ENCODE measurements around the gene TMEM38B.
"Not testable (repeated sequence)": the region's sequence is repeated elsewhere in the genome, so short reads cannot be mapped to it uniquely, and the experiment has no call there.

Gene TMEM38B

DNA sequence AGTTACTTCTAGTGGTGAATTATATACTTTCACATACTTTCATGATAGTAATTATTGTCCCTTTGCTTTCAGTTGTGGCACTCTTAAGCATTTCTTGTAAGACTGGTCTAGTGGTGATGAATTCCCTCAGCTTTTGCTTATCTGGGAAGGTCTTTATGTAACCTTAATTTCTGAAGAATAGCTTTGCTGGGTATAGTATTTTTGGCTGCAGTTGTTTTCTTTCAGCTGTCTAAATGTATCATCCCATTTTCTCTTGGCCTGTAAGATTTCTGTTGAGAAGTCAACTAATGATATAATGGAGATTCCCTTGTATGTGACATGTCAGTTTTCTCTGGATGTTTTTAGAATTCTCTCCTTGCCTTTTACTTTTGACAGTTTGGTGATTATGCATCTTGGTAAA is 41.0 kb downstream of the TMEM38B start:
- no peak overlapping the region for H3K27ac Mint-ChIP-seq
- H3K27me3 Mint-ChIP-seq = no peaks in the 10 kb centered on the region
- H3K4me3 Mint-ChIP-seq = no peak overlapping the region
- peaks cover 94% of the 10 kb centered on the region for H3K36me3 Mint-ChIP-seq
- no peaks in the 10 kb centered on the region for H3K4me1 Mint-ChIP-seq
- no peak for ATAC-seq
- H3K9me3 Mint-ChIP-seq = peaks cover 26% of the 10 kb centered on the region

DNA sequence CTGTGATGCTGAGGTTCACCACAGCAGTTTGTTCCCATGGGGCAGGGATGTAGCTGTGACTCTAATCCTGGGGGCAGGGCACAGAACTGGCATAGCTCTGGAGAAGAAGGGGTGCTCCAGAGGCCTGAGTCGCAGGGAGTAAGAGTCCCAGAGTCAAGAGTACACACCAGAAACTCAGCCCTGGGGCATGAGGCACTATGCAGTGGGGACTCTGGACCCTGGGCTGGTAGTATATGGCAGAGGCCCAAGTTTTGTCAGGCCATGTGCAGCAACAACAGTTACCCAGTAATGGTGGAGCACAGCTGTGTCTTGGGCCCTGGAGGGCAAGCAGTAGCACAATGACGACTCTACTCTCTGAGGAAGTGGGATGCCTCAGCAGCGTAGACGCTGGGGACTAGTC is 42.9 kb downstream of the TMEM38B start:
- Mint-ChIP-seq H3K4me1 (no peaks in the 10 kb centered on the region), H3K36me3 (peaks cover 89% of the 10 kb centered on the region), H3K4me3 (no peak overlapping the region), H3K27ac (no peak overlapping the region), H3K27me3 (no peaks in the 10 kb centered on the region), H3K9me3 (peaks cover 23% of the 10 kb centered on the region)
- ATAC-seq = no peak

DNA sequence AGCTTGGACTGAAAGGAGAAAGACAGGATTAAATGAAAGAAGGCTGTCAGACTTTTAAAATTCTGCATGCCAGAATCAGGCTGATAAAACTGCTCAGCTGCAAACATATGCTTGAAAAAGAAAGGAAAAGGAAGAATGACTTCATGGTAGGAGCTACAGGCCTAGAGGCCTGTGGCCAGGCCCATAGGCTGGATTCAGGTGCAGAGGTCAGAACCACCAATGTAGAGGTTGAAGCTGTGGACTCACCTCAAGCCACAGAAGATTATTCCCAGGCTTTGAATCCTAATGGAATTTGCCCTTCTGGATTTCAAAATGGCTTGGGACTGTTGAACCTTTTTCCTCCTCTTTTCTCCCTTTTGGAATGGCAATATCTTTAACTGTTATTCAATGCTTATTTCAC is 47.7 kb downstream of the TMEM38B start:
- Mint-ChIP-seq H3K4me3 (no peak overlapping the region), H3K27ac (no peak overlapping the region), H3K9me3 (no peaks in the 10 kb centered on the region), H3K27me3 (no peaks in the 10 kb centered on the region), H3K36me3 (peaks cover 62% of the 10 kb centered on the region), H3K4me1 (no peaks in the 10 kb centered on the region)
- ATAC-seq = no peak

DNA sequence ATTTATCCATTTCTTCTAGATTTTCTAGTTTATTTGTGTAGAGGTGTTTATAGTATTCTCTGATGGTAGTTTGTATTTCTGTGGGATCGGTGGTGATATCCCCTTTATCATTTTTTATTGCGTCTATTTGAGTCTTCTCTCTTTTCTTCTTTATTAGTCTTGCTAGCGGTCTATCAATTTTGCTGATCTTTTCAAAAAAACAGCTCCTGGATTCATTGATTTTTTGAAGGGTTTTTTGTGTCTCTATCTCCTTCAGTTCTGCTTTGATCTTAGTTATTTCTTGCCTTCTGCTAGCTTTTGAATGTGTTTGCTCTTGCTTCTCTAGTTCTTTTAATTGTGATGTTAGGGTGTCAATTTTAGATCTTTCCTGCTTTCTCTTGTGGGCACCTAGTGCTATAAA is 53.0 kb downstream of the TMEM38B start:
- not testable (repeated sequence) for H3K4me3 Mint-ChIP-seq, H3K4me1 Mint-ChIP-seq, ATAC-seq, H3K27me3 Mint-ChIP-seq, H3K9me3 Mint-ChIP-seq, H3K27ac Mint-ChIP-seq
- H3K36me3 Mint-ChIP-seq = peaks cover 70% of the 10 kb centered on the region

DNA sequence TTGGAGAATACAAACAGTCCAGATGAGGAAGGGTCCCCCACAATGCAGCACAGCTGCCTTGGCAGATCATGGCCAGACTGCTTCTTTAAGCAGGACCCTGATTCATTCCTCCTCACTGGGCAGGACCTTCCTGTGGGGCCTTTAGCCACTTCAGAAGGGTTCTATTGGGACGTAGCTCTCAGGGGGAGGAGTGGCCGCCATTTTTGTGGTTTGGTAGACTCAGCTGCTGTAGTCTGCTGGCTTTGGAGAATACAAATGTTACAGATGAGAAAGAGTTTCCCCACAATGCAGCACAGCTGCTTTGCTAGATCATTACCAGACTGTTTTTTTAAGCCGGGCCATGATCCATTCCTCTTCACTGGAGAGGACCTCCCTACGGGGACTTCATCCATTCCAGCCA is 57.4 kb downstream of the TMEM38B start:
- Mint-ChIP-seq H3K4me1 (no peaks in the 10 kb centered on the region), H3K9me3 (peaks cover 22% of the 10 kb centered on the region), H3K36me3 (peaks cover 78% of the 10 kb centered on the region), H3K27ac (no peak overlapping the region), H3K27me3 (no peaks in the 10 kb centered on the region), H3K4me3 (no peak overlapping the region)
- no peak for ATAC-seq

DNA sequence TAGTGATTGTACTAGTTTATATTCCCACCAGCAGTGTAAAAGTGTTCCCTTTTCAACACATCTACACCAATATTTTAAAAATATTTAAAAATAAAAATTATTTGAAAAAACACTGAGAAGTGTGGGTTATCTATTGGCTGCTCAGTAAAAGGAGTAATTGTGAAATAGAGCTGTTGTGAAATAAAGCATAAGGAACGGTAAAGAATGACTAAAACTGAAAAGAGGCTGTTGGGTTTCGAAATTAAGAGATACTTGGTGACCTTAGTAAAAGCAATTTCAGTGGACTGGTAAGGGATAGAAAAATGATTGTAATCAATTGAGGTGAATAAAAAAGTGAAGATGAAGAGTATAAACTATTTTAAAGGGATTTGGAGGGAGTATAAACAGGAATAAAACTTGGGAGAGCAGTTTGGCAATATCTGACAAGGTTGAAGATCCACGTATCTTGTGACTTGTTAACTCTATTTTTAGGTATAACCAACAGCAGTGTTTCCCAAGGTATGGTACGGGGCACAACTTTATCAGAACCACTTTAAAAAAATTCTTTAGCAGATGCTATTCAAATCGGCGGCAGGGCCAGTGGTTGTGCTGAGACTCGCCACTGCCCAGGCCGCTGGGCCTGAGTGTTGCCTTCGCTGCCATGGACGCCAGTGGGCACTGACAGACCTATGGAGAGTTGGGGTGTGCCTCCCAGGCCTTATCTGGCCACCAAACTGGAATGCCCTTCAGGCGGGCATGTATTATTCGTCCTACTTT is 63.3 kb downstream of the TMEM38B start:
- no peak overlapping the region for H3K4me3 Mint-ChIP-seq
- peaks cover 22% of the 10 kb centered on the region for H3K9me3 Mint-ChIP-seq
- H3K27ac Mint-ChIP-seq = no peak overlapping the region
- peaks cover 46% of the 10 kb centered on the region for H3K36me3 Mint-ChIP-seq
- no peaks in the 10 kb centered on the region for H3K4me1 Mint-ChIP-seq
- no peak for ATAC-seq
- no peaks in the 10 kb centered on the region for H3K27me3 Mint-ChIP-seq

DNA sequence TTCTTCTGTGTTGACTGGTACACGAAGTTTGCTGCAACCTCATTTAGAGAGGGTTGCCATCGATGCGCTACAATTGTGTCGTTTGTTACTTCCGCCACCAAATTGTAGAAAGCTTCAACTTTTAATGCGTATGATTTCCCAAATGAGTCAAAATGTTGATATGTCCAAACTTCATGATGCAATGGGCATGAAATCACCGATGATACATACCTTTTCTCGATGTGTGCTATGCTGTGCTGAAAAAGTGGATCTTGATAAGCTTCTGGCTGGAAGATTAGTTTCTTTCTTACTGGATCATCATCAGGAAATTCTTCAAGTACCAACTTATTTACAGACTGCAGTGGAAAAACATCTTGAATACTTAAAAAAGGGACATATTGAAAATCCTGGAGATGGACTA is 65.7 kb downstream of the TMEM38B start:
- ATAC-seq = no peak
- H3K4me1 Mint-ChIP-seq = no peaks in the 10 kb centered on the region
- peaks cover 22% of the 10 kb centered on the region for H3K36me3 Mint-ChIP-seq
- H3K4me3 Mint-ChIP-seq = no peak overlapping the region
- H3K27me3 Mint-ChIP-seq = no peaks in the 10 kb centered on the region
- H3K9me3 Mint-ChIP-seq = peaks cover 3% of the 10 kb centered on the region
- H3K27ac Mint-ChIP-seq = no peak overlapping the region

DNA sequence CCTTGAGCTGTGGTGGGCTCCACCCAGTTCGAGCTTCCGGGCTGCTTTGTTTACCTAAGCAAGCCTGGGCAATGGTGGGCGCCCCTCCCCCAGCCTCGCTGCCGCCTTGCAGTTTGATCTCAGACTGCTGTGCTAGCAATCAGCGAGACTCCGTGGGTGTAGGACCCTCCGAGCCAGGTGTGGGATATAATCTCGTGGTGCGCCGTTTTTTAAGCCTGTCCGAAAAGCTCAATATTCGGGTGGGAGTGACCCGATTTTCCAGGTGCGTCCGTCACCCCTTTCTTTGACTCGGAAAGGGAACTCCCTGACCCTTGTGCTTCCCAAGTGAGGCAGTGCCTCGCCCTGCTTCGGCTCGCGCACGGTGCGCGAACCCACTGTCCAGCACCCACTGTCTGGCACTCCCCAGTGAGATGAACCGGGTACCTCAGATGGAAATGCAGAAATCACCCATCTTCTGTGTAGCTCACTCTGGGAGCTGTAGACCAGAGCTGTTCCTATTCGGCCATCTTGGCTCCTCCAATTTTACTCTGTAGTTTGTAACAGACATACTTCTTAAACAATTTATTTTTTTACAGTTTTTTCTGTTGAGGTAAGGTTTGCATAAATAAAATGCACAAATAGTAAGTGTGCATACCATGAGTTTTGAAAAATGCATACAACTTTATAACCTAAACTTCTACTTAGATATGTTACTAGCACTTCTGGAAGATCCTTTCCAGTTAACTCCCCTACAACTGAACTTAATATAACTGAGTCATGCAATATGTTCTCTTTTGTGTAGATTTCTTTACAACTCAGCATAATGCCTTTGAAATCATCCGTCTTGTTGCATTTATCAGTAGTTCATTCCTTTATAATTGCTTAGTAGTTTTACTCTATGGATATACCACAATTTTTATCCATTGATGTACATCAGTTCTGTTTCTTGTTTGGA is 88.5 kb downstream of the TMEM38B start:
- H3K4me1 Mint-ChIP-seq, H3K27ac Mint-ChIP-seq, H3K4me3 Mint-ChIP-seq, H3K9me3 Mint-ChIP-seq, ATAC-seq, H3K27me3 Mint-ChIP-seq: not testable (repeated sequence)
- peaks cover 50% of the 10 kb centered on the region for H3K36me3 Mint-ChIP-seq

DNA sequence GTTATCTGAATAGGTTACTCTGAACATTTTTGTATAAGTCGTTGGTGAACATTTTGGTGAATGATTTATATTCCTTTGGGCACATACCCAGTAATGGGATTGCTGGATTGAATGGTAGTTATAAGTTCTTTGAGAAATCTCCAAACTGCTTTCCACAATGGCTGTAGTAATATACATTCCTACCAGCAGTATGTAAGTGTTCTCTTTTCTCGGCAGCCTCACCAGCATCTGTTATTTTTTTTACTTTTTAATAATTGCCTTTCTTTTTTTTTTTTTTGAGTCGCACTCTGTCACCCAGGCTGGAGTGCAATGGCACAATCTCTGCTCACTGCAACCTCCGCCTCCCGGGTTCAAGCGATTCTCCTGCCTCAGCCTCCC is 89.1 kb downstream of the TMEM38B start:
- H3K4me3 Mint-ChIP-seq, ATAC-seq, H3K4me1 Mint-ChIP-seq, H3K27me3 Mint-ChIP-seq, H3K27ac Mint-ChIP-seq: not testable (repeated sequence)
- Mint-ChIP-seq H3K36me3 (peaks cover 57% of the 10 kb centered on the region), H3K9me3 (peaks cover 14% of the 10 kb centered on the region)

DNA sequence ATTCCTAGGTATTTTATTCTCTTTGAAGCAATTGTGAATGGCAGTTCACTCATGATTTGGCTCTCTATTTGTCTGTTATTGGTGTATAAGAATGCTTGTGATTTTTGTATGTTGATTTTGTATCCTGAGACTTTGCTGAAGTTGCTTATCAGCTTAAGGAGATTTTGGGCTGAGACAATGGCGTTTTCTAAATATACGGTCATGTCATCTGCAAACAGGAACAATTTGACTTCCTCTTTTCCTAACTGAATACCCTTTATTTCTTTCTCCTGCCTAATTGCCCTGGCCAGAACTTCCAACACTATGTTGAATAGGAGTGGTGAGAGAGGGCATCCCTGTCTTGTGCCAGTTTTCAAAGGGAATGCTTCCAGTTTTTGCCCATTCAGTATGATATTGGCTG is 92.5 kb downstream of the TMEM38B start:
- peaks cover 26% of the 10 kb centered on the region for H3K9me3 Mint-ChIP-seq
- not testable (repeated sequence) for H3K4me1 Mint-ChIP-seq

DNA sequence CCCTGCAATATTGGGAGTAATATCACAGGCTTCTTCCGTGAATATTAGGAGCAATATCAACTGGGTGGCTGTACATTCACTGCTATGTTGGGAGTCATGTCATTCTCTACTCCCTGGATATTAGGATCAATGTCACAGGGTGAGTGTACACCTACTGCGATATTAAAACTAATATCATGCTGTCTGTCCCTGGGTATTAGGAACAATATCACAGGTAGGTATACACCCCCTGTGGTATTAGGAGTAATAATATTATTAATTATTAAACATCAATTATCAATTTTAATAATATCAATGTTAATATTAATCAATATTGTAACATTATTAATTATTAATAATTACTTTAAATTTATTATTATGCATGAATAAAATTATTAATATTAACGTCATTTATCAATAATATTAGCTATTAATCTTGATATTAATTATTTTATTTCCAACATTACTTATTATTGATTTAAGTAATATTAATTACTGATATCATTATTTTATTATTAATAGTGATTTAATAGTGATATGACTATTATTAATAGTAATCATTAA is 121.9 kb downstream of the TMEM38B start:
- peaks cover 5% of the 10 kb centered on the region for H3K9me3 Mint-ChIP-seq
- H3K4me3 Mint-ChIP-seq = no peak overlapping the region

More for the DNA sequence above, 92.5 kb downstream of the TMEM38B start:
- H3K27ac Mint-ChIP-seq, H3K27me3 Mint-ChIP-seq, ATAC-seq, H3K4me3 Mint-ChIP-seq: not testable (repeated sequence)
- peaks cover 82% of the 10 kb centered on the region for H3K36me3 Mint-ChIP-seq

DNA sequence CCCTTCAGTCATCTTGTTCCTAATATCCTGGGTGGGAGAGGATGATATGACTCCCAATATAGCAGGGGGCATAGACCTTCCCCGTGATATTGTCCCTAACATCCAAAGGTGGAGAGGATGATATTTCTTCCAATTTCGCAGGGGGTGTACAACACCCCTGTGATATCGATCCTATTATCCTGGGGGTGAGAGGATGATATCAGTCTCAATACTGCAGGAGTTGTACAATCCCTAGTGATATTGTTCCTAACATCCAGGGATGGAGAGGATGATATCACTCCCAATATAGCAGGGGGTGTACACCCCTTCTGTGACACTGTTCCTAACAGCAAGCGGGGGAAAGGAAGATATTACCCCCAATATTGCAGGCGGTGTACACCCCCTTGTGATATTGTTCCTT is 122.6 kb downstream of the TMEM38B start:
- peaks cover 5% of the 10 kb centered on the region for H3K9me3 Mint-ChIP-seq

More for the DNA sequence above, 121.9 kb downstream of the TMEM38B start:
- no peaks in the 10 kb centered on the region for H3K27me3 Mint-ChIP-seq
- H3K4me1 Mint-ChIP-seq = no peaks in the 10 kb centered on the region
- H3K36me3 Mint-ChIP-seq = peaks cover 11% of the 10 kb centered on the region
- H3K27ac Mint-ChIP-seq = no peak overlapping the region
- ATAC-seq = no peak

DNA sequence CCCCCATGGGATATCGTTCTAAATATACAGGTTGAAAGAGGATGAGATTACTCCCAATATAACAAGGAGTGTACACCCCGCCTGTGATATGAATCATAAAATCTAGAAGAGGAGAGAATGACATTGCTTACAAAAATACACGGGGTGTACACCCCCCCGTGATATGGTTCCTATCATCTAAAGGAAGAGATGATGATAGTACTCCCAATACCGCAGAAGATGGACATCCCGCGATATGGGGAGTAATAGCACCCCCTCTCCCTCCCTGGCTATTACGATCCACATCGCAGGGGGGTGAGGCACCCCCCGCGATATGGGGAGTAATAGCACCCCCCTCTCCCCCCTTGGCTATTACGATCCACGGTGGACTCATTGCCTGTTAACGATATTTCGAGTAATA is 124.6 kb downstream of the TMEM38B start:
- no peaks in the 10 kb centered on the region for H3K4me1 Mint-ChIP-seq
- no peak overlapping the region for H3K27ac Mint-ChIP-seq
- H3K36me3 Mint-ChIP-seq = peaks cover 11% of the 10 kb centered on the region
- H3K4me3 Mint-ChIP-seq = no peak overlapping the region
- no peaks in the 10 kb centered on the region for H3K27me3 Mint-ChIP-seq
- ATAC-seq = no peak
- H3K9me3 Mint-ChIP-seq = peaks cover 13% of the 10 kb centered on the region

More for the DNA sequence above, 122.6 kb downstream of the TMEM38B start:
- no peak for ATAC-seq
- Mint-ChIP-seq H3K27ac (no peak overlapping the region), H3K36me3 (peaks cover 11% of the 10 kb centered on the region), H3K27me3 (no peaks in the 10 kb centered on the region), H3K4me1 (no peaks in the 10 kb centered on the region), H3K4me3 (no peak overlapping the region)

DNA sequence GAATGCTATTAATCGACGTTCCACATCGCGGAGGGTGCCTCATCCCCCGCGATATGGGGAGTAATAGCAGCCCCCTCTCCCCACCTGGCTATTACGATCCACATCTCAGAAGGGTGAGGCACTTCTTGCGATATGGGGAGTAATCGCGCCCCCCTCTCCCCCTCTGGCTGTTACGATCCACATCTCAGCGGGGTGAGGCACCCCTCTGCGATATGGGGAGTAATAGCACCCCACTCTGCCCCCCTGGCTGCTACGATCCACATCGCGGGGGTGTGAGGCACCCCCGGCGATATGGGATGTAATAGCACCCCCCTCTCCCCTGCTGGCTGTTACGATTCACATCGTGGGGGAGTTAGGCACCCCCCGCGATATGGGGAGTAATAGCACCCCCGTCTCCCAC is 128.5 kb downstream of the TMEM38B start:
- Mint-ChIP-seq H3K27me3 (no peaks in the 10 kb centered on the region), H3K9me3 (peaks cover 11% of the 10 kb centered on the region), H3K4me1 (no peaks in the 10 kb centered on the region), H3K27ac (no peak overlapping the region), H3K4me3 (no peak overlapping the region), H3K36me3 (peaks cover 17% of the 10 kb centered on the region)
- no peak for ATAC-seq
